HepG2 (cell line): ENCODE measurements around the gene SERTAD3. TPM values are rescaled to one million over a fixed set of nuclear protein-coding genes. Genes with fewer than 3 reads are reported as not detected.

Experiments
- FOXM1 ChIP-seq: sonication (generic); formaldehyde crosslinking; IDR thresholded peaks from 2 replicates; pipeline ENCODE4 v1.5.0; 2020; ENCODE audit warnings: missing genetic modification reagents
- SMAD3 ChIP-seq: sonication (generic); formaldehyde crosslinking; IDR thresholded peaks from 2 replicates; pipeline ENCODE4 v1.4.0; 2020; ENCODE audit warnings: missing genetic modification reagents
- ZNF570 ChIP-seq: sonication (generic); formaldehyde crosslinking; IDR thresholded peaks from 2 replicates; pipeline ENCODE4 v1.4.0; 2020; ENCODE audit warnings: mild to moderate bottlenecking, missing genetic modification reagents, borderline replicate concordance
- ZNF580 ChIP-seq: IDR thresholded peaks from 2 replicates; pipeline ENCODE4 v1.6.1; 2016; ENCODE audit warnings: low read depth, borderline replicate concordance
- ZNF678 ChIP-seq: sonication (generic); formaldehyde crosslinking; IDR thresholded peaks from 2 replicates; pipeline ENCODE4 v1.4.0; 2020; ENCODE audit warnings: mild to moderate bottlenecking, missing genetic modification reagents
- polyA plus RNA-seq, 8 experiments: library from polyadenylated mRNA; depleted of rRNA in 3 of 8; stranded (reverse) in 7 of 8; unstranded in 1 of 8; fragments of >200 nt; fragmentation: Illumina TruSeq in 4 of 8; extraction: Trizol in 4 of 8; gene quantifications; 2 replicates each; pipeline versions ENCODE4 v1.2.1 to v1.2.3, GENCODE V29; 2011 to 2016; ENCODE audit warnings: low read depth in 4 of 8, missing spikeins in 1 of 8, mixed read lengths in 1 of 8; ENCODE audit not compliant: insufficient read depth in 1 of 8
- total RNA-seq, 5 experiments: library from RNA; depleted of rRNA; stranded (reverse); fragments of >200 nt; fragmentation: Illumina TruSeq; extraction: Trizol; gene quantifications; 2 replicates each; pipeline ENCODE4 v1.2.3, GENCODE V29; 2016; ENCODE audit warnings: low read depth in 1 of 5
- TF ChIP-seq, protein P1 (sequence below), 2 experiments: fragments of 450-650 bp in 1 of 2; sonication (generic) in 1 of 2; formaldehyde crosslinking in 1 of 2; IDR thresholded peaks; 2 replicates each; pipeline versions ENCODE4 v1.6.1 to v1.8.0; 2016 to 2022; ENCODE audit warnings: antibody characterized with exemption in 1 of 2, mild to moderate bottlenecking in 1 of 2, missing genetic modification reagents in 1 of 2
- TF ChIP-seq, protein P2 (sequence below): sonication (generic); formaldehyde crosslinking; conservative IDR thresholded peaks from 2 replicates; pipeline ENCODE4 v1.4.0; 2020; ENCODE audit warnings: mild to moderate bottlenecking, missing genetic modification reagents, moderate library complexity
- TF ChIP-seq, protein P3 (sequence below): IDR thresholded peaks from 2 replicates; pipeline ENCODE4 v1.6.1; 2016; ENCODE audit warnings: missing compliant biosample characterization, missing genetic modification reagents, borderline replicate concordance

The SERTAD3 gene
- total and polyA plus RNA-seq, 2 of the 13 experiments (the other 11 are each of a cell fraction or from before 2014, with no cell fraction given): 9.6 to 16.9 TPM

DNA sequence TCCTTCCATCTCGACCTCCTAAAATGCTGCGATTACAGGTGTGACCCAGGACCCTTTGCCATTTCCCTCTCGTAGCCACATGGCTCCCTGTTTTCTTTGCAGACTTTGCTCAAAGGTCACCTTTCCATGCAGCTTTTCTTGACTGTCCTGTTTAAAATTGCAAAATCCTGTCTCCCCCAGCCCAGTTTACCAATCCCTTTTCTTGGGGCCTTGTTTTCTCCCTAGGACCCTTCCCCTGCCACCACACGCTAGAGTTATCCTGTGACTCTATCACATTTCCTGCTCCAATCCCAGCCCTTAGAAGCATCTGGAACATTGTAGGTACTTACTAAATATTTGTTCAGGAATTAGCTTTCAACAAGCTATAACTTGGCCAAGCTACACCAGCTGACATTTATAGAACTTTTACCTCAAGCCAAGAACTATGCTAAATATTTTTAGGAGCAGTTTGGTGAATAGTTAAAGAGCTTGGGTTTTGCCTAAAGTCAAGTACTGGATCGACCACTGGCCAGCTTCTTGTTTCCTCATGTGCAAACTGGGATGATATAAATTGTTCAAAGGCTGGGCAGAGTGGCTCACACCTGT lies 9.1 kb upstream of the SERTAD3 start (continued):
- TF ChIP-seq, protein P1, sequence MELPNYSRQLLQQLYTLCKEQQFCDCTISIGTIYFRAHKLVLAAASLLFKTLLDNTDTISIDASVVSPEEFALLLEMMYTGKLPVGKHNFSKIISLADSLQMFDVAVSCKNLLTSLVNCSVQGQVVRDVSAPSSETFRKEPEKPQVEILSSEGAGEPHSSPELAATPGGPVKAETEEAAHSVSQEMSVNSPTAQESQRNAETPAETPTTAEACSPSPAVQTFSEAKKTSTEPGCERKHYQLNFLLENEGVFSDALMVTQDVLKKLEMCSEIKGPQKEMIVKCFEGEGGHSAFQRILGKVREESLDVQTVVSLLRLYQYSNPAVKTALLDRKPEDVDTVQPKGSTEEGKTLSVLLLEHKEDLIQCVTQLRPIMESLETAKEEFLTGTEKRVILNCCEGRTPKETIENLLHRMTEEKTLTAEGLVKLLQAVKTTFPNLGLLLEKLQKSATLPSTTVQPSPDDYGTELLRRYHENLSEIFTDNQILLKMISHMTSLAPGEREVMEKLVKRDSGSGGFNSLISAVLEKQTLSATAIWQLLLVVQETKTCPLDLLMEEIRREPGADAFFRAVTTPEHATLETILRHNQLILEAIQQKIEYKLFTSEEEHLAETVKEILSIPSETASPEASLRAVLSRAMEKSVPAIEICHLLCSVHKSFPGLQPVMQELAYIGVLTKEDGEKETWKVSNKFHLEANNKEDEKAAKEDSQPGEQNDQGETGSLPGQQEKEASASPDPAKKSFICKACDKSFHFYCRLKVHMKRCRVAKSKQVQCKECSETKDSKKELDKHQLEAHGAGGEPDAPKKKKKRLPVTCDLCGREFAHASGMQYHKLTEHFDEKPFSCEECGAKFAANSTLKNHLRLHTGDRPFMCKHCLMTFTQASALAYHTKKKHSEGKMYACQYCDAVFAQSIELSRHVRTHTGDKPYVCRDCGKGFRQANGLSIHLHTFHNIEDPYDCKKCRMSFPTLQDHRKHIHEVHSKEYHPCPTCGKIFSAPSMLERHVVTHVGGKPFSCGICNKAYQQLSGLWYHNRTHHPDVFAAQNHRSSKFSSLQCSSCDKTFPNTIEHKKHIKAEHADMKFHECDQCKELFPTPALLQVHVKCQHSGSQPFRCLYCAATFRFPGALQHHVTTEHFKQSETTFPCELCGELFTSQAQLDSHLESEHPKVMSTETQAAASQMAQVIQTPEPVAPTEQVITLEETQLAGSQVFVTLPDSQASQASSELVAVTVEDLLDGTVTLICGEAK (IDR thresholded peaks at IDR 0.05): no peak
- TF ChIP-seq, protein P1 (CRISPR knock-in tag; IDR thresholded peaks at IDR 0.05): no peak
- TF ChIP-seq ZNF570 (CRISPR knock-in tag) (no peak), SMAD3 (CRISPR knock-in tag) (no peak), ZNF580 (CRISPR knock-in tag) (no peak), ZNF678 (CRISPR knock-in tag) (no peak), FOXM1 (CRISPR knock-in tag) (no peak)
- TF ChIP-seq, protein P2, sequence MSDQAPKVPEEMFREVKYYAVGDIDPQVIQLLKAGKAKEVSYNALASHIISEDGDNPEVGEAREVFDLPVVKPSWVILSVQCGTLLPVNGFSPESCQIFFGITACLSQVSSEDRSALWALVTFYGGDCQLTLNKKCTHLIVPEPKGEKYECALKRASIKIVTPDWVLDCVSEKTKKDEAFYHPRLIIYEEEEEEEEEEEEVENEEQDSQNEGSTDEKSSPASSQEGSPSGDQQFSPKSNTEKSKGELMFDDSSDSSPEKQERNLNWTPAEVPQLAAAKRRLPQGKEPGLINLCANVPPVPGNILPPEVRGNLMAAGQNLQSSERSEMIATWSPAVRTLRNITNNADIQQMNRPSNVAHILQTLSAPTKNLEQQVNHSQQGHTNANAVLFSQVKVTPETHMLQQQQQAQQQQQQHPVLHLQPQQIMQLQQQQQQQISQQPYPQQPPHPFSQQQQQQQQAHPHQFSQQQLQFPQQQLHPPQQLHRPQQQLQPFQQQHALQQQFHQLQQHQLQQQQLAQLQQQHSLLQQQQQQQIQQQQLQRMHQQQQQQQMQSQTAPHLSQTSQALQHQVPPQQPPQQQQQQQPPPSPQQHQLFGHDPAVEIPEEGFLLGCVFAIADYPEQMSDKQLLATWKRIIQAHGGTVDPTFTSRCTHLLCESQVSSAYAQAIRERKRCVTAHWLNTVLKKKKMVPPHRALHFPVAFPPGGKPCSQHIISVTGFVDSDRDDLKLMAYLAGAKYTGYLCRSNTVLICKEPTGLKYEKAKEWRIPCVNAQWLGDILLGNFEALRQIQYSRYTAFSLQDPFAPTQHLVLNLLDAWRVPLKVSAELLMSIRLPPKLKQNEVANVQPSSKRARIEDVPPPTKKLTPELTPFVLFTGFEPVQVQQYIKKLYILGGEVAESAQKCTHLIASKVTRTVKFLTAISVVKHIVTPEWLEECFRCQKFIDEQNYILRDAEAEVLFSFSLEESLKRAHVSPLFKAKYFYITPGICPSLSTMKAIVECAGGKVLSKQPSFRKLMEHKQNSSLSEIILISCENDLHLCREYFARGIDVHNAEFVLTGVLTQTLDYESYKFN (CRISPR knock-in tag): peak; percentile 47; the same call in 1 of the 2 replicates
- TF ChIP-seq, protein P3, sequence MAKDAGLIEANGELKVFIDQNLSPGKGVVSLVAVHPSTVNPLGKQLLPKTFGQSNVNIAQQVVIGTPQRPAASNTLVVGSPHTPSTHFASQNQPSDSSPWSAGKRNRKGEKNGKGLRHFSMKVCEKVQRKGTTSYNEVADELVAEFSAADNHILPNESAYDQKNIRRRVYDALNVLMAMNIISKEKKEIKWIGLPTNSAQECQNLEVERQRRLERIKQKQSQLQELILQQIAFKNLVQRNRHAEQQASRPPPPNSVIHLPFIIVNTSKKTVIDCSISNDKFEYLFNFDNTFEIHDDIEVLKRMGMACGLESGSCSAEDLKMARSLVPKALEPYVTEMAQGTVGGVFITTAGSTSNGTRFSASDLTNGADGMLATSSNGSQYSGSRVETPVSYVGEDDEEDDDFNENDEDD (CRISPR knock-in tag): peak; percentile 18; the same call in 1 of the 2 replicates
